ENCODE data around the gene CLECL1.
"Not testable (repeated sequence)": the region's sequence is repeated elsewhere in the genome, so short reads cannot be mapped to it uniquely, and the experiment has no call there.

Gene CLECL1

DNA sequence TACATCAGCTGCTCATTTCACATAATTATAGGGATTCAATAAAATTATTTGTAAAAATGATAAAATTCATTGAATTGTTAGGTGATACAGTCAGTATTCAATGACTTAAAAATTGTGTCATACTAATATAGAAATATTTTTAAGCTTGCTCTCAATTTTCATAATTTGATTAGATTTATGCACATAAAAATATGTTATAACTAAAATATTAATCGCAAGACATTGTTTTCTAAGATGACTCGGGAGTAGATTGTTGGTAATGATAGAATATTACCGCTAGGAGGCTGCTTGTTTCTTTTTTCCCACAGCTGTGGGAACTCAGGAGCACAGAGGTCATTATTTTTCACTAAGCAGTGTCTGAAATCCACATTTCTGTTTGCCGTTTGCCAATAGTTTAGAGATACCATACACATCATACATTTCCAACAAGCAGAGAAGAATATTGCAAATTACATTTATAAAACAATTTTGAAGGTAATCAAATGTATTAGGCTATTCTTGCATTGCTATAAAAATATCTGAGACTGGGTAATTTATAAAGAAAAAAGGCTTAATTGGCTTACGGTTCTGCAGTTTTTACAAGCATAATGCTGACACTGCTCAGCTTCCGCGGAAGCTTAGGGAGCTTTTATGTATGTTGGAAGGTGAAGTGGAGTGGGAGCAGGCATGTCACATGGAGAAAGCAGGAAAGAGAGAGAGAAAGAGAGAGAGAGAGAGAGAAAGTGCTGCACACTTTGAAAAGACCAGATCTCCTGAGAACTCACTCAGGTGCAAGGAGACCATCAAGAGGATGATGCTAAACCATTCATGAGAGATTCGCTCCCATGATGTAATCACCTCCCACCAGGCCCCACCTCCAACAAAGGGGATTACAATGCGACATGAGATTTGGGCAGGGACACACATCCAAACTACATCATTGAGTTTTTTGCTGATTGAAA, 18.6 kb upstream of the CLECL1 start:
- DNase-seq (ENCODE audit: low read depth in 2 of 2) = no peak

DNA sequence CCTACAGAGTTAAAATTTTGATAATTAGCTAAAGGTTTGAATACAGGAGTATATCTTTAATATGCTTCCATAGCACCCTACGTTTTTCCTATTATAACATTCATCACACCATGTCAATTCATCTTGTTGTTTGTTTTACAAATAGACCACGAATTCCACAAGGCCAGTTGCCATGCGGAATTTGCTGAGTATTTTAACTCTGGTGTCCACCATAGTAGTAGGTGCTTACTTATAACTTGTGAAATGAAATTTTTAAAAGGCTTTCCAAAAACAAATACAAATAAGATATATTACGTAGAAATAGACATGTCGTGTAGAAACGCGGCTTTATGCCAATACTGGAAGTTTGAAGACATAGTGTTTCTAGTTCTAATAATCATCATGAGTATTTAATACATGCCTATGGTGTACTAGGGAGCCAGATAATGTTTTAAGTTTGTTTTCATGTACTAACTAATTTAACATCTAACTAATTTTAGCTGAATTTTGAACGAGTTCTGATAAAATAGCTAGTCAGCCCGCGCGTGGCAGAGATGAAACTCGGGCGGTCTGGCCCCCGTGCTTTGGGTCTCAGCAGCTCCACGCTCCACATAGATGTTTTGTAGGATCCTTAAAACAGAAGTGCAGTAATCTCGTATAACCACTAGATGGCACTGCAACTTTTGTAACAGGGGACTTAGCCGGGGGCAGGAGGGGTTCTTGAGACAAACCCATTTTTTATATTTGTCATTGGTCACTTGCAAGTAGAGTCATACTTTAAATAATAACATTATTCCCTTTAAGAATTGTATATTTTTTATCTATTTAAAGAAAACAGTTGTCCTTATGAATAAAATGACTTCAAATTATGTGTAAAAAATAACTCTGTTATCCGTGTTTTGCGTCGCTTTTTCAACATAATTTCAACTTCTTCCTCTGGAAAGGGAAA, 17.6 kb upstream of the CLECL1 start:
- no peak for DNase-seq (ENCODE audit: low read depth in 2 of 2)

DNA sequence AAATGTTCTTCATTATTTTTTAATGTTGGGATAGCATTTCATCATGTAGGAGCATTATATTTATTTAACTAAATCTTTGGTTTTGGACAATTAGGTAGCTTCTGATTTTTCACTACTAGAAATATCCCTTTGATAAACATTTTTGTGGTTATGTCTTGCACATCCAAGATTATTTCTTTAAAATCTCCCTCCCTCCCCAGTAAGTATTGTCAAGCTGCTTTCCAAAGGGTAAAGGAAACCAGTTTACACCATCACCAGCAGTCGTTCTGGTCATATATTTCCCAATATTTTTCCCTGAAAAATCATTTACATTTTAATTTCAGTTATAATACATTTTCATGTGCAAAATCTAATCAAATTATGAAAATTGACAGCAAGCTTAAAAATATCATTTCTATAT, 16.7 kb upstream of the CLECL1 start:
- DNase-seq (ENCODE audit: low read depth in 2 of 2) = no peak

DNA sequence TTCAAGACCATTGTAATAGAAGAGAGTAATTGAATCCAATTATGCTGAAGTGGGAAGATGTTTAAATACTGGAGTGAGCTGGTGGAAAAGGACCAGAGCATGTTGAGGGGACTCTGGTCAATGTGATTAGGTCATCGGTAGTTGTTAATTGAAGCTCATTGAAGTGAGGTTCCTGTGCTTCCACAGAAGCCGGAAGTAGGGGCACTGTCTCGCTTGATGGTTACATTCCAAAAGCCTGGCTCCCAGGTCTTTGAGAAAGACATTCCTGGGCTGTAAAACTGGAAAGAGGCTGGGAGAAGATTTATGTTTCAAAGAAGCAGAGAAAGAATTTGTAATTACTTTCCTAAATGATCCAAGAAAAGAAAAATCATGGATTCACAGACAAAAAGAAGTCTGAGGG, 12.3 kb upstream of the CLECL1 start:
- no peak for DNase-seq (ENCODE audit: low read depth in 2 of 2)

DNA sequence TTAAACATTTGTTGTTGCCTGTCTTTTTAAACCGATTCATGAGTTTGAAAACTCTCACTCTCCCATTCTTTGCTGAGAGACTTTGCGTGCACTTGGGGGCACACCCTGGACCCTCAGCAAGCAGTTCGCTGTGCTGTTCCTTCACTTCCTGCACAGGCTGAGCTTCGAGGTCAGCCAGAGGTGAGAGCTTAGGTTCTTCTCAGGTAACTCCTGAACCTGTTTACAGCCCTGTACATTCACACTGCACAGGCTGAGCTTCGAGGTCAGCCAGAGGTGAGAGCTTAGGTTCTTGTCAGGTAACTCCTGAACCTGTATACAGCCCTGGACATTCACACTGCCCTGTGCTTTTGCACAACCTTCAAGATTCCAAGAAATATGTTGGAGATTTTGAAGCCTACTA, 9.8 kb upstream of the CLECL1 start:
- DNase-seq (ENCODE audit: low read depth in 2 of 2) = no peak

DNA sequence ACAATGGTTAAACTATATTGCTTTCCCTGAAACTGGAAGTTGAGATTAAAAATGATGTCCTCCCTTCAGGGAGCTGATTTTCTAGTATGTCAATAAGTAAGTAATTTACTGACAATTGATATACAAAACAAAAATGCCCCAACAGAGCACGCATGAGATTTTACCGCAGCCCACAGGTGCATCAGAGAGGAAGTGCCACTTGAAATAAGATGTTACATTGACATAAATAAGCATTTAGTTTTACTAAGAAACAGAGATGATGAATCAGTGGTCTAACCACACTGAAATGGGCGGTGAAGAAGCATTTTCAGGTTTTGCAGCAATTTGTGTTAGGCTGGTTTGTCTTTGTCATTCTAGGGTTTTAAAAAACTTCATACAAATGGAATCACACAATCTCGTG, 8.8 kb upstream of the CLECL1 start:
- peak in 1 of 2 donors; percentile 65 for DNase-seq (ENCODE audit: low read depth in 2 of 2)

DNA sequence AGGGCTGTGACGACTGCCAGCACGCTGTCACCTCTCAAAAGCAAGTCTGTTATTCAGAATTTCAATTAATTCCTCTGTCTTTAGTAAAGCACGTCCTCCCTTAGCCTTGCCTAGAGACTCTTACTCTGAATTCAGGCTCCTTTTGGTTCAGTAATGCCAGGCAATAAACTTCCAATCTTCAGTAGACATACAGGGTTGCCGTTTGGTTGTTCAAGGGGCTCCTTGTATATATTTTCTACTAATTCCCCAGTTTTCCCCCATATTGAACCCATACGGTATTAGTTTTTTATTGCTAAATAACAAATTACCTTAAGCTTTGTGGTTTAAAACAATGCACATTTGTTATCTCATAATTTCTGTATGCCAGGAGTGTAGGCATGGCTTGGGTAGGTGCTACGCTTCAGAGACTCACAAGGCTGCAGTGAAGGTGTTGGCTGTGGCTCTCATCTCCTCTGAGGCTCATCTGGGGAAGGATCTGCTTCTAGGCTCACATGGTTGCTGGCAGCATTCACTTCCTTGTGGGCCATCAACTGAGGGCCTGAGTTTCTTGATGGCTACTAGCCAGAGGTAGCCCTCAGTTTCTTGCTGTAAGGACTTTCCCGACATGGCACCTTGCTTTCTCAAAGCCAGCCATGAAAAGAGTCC, 7.3 kb upstream of the CLECL1 start:
- no peak for DNase-seq (ENCODE audit: low read depth in 2 of 2)

DNA sequence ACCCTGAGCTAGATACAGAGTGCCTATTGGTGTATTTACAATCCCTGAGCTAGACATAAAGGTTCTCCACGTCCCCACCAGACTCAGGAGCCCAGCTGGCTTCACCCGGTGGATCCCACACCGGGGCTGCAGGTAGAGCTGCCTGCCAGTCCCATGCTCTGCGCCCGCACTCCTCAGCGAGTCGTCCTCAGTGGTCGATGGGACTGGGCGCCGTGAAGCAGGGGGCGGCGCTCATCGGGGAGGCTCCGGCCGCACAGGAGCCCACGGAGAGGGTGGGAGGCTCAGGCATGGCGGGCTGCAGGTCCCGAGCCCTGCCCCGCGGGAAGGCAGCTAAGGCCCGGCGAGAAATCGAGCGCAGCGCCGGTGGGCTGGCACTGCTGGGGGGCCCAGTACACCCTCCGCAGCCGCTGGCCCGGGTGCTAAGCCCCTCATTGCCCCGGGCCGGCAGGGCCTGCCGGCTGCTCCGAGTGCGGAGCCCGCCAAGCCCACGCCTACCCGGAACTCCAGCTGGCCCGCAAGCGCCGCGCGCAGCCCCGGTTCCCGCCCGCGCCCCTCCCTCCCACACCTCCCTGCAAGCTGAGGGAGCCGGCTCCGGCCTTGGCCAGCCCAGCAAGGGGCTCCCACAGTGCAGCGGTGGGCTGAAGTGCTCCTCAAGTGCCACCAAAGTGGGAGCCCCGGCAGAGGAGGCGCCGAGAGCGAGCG, 6.7 kb upstream of the CLECL1 start:
- not testable (repeated sequence) for DNase-seq (ENCODE audit: low read depth in 2 of 2)

DNA sequence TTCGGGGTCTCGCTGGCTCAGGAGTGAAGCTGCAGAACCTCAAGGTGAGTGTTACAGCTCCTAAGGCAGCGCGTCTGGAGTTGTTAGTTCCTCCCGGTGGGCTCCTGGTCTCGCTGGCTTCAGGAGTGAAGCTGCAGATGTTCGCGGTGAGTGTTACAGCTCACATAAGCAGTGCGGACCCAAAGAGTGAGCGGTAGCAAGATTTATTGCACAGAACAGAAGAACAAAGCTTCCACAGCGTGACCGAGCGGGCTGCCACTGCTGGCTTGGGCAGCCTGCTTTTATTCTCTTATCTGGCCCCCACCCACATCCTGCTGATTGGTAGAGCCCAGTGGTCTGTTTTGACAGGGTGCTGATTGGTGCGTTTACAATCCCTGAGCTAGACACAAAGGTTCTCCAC, 6.0 kb upstream of the CLECL1 start:
- not testable (repeated sequence) for DNase-seq (ENCODE audit: low read depth in 2 of 2)

DNA sequence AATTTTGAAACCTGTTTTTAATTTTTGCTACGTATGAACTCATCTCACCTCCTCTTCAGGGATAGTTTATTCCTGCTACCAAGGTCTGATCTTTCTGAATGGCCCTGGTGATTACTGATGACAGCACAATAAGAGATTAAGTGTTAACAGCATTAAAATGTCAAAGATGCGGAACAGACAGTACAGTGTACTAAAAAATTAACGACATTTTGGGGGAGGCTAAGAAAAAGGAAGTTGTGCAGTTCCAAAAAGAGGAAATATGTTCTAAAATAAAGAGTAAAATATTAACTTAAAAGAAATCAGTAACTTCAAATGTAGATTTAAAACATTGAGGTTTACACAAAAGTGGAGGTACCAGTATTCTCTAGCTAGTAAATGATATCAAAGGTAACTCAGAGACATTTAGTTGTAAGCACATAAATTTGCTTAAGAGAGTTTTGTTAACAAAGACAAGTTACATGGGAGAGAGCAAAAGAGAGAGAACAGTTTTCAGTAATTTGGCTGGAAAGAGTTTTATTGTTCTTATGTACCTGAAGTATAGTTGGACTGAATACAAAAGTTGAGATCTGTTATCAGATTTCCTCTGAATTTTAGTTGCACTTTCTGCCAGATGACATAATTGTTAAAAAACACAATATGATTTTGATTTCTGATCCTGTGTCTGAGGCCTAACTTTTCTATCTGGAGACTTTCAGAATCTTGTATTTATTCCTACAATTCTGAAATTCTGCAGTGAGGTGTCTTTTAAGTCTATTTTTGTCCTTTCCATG, 4.2 kb upstream of the CLECL1 start:
- no peak for DNase-seq (ENCODE audit: low read depth in 2 of 2)

DNA sequence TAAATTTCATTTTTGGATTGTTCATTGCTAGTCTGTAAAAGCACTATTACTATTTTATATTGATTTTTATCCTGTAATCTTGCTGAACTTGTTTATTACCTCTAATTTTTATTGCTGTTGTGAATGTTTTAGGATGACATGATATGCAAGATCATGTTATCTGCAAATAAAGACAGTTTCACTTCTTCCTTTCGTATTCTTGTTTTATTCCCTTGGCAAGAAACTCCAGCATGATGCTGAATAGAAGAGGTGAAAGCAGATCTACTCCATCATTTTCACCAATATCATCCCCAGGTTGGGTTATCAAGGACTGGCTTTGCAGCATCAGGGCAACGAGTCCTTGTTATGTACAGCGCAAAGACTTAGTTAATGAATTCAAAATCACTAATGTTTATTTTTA, 2.7 kb upstream of the CLECL1 start:
- no peak for DNase-seq (ENCODE audit: low read depth in 2 of 2)

DNA sequence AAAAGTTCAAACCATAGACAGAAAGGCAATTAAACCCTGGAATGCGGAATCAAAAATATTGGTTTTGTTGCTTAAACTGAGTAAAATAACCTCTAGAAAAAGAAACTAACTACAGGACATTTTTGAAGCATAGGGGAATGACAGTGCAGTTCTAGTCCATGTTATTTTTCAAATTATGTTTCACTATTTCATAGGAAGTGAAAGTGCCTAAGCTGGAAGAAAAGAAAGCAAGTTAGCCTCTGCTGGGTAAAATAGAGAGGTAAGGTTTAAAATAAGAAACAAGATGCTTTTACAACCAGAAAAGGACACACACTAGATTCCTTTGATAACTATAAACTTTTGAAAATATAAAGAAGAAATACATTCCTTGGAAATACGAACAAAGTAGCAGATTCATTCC, 1.1 kb downstream of the CLECL1 start:
- DNase-seq (ENCODE audit: low read depth in 2 of 2) = no peak

DNA sequence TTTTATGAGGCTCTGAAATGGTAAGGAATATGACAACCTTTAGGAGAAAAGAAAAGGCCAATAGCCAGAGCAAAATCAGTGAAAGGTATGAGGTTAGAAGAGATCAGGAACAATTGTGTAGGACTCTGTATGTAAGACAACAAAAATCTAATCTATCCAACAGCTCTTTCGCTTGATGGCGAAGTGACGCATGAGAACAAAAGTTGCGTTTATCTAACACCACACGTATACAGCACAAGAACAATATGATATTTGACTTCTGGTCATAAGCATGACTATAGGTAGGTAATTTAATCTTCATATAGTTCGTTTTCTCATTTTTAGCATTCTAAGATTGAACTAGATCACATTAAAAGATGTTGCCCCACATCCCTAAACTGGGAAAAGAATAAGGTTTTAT, 1.5 kb downstream of the CLECL1 start:
- no peak for DNase-seq (ENCODE audit: low read depth in 2 of 2)

DNA sequence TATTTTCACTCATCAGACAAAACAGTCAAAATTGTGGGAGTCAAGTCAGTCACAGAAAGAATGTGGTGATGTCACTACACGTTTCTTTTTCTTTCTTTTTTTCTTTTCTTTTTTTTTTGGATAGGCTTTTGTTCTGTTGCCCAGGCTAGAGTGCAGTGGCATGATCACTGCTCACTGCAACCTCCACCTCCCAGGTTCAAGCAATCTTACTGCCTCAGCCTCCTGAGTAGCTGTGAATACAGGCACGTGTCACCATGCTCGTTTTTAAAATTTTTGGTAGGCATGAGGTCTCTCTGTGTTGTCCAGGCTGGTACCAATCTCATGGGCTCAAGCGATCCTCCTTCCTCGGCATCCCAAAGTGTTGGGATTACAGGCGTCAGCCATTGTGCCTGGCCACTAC, 2.3 kb downstream of the CLECL1 start:
- no peak for DNase-seq (ENCODE audit: low read depth in 2 of 2)

DNA sequence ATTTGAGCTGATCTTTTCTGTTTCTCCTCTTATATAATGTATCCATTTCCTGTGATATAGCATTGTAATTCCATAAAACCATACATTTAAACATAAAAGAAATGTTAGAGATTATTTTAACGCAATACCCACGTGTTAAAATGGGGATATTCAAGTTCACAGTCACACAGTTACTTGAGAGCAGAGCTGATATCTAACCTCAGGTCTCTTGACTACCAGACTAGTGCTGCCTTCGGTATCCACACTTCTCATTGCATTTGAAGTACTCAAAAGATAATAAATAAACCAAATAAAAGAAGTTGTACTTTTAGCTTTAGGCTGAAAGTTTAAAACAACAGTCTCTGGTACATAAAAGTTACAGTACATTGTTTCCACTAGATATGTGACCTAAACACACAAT, 2.9 kb downstream of the CLECL1 start:
- DNase-seq (ENCODE audit: low read depth in 2 of 2) = no peak

DNA sequence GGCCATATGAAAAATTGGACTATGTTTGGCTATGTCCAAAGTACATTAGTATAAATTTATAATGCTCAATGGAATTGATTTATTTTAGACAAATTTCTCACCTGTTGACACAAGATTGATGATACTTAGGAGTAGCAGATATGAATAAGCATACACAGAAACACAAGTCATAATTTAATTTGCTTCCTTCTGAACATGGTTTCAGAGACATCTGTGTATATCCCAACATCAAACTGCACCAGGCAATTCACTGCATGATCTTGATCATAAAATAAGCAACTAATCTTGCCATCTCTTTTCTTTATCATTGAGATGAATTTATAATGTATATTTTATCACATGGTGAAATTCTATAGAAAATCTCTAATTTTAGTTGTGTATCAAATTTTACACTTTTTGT, 3.8 kb downstream of the CLECL1 start:
- DNase-seq (ENCODE audit: low read depth in 2 of 2) = no peak

DNA sequence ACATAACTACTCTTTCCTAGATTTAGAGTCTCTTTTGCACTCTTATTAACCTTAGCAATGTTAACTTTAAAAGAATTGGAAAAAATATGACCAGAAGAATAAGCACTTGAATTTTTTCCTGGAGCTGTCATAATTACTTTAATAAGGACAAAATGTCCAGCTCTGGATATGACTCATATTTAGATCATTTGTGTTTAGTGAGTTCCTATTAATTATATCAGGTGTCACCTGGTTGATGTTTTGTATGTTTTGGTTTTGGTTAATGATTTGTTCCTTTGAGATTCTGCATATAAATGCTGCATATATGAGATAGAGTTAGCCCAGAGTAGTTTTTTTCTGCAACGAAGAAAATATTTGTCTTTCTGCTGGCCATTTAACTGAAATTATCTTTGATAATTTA, 5.1 kb downstream of the CLECL1 start:
- DNase-seq (ENCODE audit: low read depth in 2 of 2) = no peak

DNA sequence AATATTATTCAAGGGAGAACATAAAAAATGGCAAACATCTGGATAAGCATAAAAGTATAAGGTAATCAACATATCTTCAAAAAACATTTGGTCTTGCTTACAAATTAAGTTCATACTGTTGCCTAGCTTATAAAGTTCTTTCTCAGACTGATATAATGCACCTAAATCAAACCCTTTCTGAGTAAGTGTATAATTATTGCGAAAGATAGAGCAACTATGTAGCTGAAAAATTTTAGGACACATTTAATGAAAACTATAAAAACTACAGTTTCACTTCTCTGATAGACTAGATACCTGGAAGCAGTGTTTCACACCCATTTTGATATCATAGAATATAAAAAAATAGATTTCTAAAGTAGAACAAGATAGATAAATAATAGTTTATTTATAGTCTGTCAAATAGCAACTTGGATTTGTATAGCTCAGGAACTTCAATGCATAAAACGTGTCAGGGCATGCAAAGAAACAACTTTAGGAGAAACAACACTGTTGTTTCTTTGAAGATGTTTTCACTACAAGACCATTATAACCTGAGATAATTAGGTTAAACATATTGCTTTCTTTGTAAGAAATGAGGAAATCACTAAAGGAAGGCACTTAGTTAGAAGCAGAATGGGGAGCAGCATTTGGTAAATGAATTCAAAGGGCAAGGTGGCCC, 7.6 kb downstream of the CLECL1 start:
- DNase-seq (ENCODE audit: low read depth in 2 of 2) = no peak

DNA sequence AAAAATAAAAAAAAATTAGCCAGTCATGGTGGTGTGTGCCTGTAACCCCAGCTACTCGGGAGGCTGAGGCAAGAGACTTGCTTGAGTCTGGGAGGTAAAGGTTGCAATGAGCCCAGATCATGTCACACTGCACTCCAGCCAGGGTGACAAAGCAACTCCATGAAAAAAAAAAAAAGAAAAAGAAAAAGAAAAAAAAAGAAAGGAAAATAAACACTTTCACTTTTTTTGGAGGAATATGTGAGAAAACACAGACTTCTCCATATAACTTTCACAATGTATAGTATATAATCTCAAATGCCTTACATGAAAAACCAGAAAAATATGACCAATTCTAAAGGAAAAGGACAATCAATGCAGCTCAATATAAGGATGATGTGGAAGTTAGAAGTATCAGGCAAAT, 8.9 kb downstream of the CLECL1 start:
- DNase-seq (ENCODE audit: low read depth in 2 of 2) = no peak

DNA sequence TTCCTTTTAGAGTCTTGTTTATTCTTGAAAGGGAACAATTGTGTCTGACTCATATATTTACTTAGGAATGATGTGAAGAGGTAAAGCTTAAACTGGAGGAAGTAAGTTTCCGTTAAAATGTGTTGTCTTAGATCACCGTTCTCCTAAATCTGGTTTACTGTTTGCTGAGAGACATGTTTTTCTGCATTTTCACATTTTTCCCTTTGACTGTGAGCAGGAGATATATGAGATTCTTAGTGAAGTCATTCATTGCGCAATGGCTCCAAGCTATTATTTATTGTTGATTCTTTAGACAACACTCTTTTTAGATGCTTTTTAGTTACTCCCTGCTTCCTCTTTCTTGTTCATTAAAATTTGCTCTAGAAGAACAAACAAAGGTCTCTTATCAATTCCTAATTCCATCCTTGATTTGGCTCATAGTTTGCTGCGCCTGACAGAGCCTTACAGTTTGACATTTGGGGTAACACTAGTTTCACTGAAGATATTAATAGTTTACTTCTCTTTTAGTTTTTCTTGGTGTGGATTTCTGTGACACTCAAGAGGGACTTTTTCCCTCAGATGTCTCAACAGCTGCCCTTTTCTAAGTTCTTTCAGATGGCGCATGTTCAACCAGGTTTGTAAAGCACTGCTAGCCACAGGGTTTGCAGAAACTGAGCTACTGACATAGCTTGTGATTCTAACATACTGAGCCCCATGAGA, 11.4 kb downstream of the CLECL1 start:
- no peak for DNase-seq (ENCODE audit: low read depth in 2 of 2)
